Tibial artery (tissue), 4 donors: ENCODE results near the gene GDE1.

Source experiments
- DNase-seq, 2 donors: peaks; one replicate each; pipeline ENCODE4 v3.0.0-alpha.2; 2019
- H3K27ac ChIP-seq, 2 donors: fragments of 200-600 bp; sonication (generic) in 1 of 2; 1 replicate in 1 of 2; 2 replicates in 1 of 2; pipeline ENCODE4 v1.5.1; 2018 to 2019; ENCODE audit warnings: mild to moderate bottlenecking in 1 of 2
- H3K27me3 ChIP-seq, 2 donors: fragments of 200-600 bp; sonication (generic) in 1 of 2; one replicate each; pipeline versions ENCODE4 v1.5.1 to v1.6.0; 2016 to 2019
- H3K36me3 ChIP-seq, 3 donors: fragments of 200-600 bp; sonication (generic) in 2 of 3; one replicate each; pipeline ENCODE4 v1.5.1; 2016 to 2019; ENCODE audit warnings: mild to moderate bottlenecking in 2 of 3
- H3K4me1 ChIP-seq, 4 donors: fragments of 200-600 bp; sonication (generic) in 2 of 4; 1 replicate in 3 of 4; 2 replicates in 1 of 4; pipeline ENCODE4 v1.5.1; 2016 to 2019
- H3K4me3 ChIP-seq, 2 donors: fragments of 200-600 bp; sonication (generic) in 1 of 2; 1 replicate in 1 of 2; 2 replicates in 1 of 2; pipeline ENCODE4 v1.5.1; 2018 to 2019; ENCODE audit warnings: mild to moderate bottlenecking in 2 of 2
- H3K9me3 ChIP-seq, 3 donors: fragments of 200-600 bp; sonication (generic) in 1 of 3; one replicate each; pipeline ENCODE4 v1.5.1; 2016 to 2019
- intact Hi-C: fragments of 100-400 bp; cut with DNase I; formaldehyde crosslinking; loops from one replicate; pipeline ENCODE4 v1.15.0; 2023; ENCODE audit warnings: low total_unique reads
- TF ChIP-seq, protein P1 (sequence below), 2 experiments: fragments of 200-600 bp in 1 of 2; fragments of 450-650 bp in 1 of 2; IDR thresholded peaks; one replicate each; pipeline ENCODE4 v1.5.1; 2017 to 2019; ENCODE audit warnings: antibody characterized with exemption in 2 of 2, mild to moderate bottlenecking in 1 of 2, moderate library complexity in 1 of 2

Gene GDE1

DNA sequence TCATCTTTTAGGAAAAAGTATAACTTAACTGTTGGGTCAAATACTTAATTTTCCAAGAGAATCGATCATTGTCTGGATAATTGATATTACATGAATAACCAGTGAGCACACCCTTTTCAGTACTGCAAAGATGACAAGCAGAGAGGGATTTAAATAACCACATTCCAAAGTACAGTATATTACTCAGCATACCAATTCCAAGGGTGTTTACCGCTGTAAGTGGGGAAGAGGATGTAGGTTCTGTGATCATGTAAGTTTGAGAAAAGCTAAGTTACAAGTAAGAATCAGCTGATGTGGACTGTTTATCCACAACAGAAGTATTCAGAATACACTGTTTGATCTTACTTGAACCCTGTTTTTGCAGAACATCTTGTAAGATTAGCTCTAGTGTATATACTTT is 6.1 kb downstream of the GDE1 start:
- intact Hi-C loops, result no loop called here
- DNase-seq, result no peak
- Histone ChIP-seq H3K27me3 (no peaks in the 10 kb centered on the region), H3K27ac (no peak overlapping the region), H3K4me3 (no peak overlapping the region), H3K36me3 (peaks cover 18 to 32% (median 23%) of the 10 kb centered on the region in 3 donors), H3K9me3 (no peaks in the 10 kb centered on the region), H3K4me1 (peaks cover 0 to 24% (median 11%) of the 10 kb centered on the region in 4 donors)
- TF ChIP-seq, protein P1, sequence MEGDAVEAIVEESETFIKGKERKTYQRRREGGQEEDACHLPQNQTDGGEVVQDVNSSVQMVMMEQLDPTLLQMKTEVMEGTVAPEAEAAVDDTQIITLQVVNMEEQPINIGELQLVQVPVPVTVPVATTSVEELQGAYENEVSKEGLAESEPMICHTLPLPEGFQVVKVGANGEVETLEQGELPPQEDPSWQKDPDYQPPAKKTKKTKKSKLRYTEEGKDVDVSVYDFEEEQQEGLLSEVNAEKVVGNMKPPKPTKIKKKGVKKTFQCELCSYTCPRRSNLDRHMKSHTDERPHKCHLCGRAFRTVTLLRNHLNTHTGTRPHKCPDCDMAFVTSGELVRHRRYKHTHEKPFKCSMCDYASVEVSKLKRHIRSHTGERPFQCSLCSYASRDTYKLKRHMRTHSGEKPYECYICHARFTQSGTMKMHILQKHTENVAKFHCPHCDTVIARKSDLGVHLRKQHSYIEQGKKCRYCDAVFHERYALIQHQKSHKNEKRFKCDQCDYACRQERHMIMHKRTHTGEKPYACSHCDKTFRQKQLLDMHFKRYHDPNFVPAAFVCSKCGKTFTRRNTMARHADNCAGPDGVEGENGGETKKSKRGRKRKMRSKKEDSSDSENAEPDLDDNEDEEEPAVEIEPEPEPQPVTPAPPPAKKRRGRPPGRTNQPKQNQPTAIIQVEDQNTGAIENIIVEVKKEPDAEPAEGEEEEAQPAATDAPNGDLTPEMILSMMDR (IDR thresholded peaks at IDR 0.05), result no peak

DNA sequence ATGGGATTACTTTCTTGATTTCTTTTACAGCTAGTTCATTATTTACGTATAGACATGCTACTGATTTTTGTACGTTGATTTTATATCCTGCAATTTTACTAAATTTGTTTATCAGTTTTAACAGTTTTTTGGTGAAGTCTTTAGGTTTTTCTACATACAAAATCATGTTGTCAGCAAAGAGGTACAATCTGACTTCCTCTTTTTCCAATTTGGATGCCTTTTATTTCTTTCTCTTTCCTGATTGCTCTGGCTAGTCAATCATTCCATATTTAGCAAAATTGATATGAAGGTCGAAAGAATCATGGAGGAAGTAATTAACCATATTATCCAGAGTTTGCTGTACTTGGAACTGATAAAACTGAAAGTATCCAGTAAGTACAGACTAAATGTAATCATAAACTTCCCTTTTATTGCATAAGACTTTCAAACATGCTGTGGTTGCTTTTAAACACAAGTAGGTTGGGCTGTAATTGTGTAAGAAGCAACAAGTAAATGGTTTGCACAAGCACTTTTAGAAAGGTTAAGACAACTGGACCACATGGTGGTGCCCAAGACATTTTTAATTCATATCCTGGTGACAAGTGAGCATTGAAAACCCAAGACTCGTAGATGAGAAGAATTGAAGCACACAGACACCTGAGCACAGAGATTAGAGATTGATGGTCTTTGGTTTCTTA is 8.4 kb downstream of the GDE1 start:
- Histone ChIP-seq H3K27me3 (no peaks in the 10 kb centered on the region), H3K4me1 (peaks cover 0 to 3% (median 0%) of the 10 kb centered on the region in 4 donors), H3K9me3 (no peaks in the 10 kb centered on the region), H3K27ac (no peak overlapping the region), H3K4me3 (no peak overlapping the region), H3K36me3 (peaks cover 40 to 50% (median 42%) of the 10 kb centered on the region in 3 donors)
- DNase-seq, result no peak
- intact Hi-C loops, result no loop called here
- TF ChIP-seq, protein P1 (IDR thresholded peaks at IDR 0.05), result no peak

- H3K4me3 ChIP-seq, result no peak overlapping the region
- TF ChIP-seq, protein P1 (IDR thresholded peaks at IDR 0.05), result no peak
- H3K4me1 ChIP-seq, result no peaks in the 10 kb centered on the region
- H3K36me3 ChIP-seq, result peaks cover 42 to 57% (median 52%) of the 10 kb centered on the region in 3 donors
- intact Hi-C loops, result no loop called here
- no peak for DNase-seq
- H3K9me3 ChIP-seq, result no peaks in the 10 kb centered on the region
- H3K27me3 ChIP-seq, result no peaks in the 10 kb centered on the region
- no peak overlapping the region for H3K27ac ChIP-seq
These were observed 9.6 kb downstream of the GDE1 start for GRCh38 chr16:19512297-19512696.

DNA sequence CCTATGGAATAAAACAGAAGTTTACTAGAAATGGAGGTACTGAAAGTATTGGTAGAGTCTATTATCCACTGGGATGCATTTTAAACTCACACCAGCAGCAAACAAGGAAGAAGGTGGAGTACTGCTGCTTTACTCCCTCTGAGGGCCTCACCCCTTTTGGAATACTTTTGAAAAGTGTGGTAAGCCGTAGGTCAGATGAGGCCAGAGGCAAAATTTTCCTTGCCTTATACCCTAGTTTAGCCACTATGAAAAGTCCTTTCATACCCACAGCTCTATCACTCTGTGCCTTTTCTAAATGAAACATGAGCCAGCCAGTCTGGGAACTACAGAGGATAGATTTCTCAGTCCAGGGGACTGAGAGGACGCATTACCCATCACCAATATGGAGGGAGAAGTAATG is 14.0 kb downstream of the GDE1 start:
- Histone ChIP-seq H3K27me3 (no peaks in the 10 kb centered on the region), H3K27ac (no peak overlapping the region), H3K4me1 (peaks cover 0 to 16% (median 13%) of the 10 kb centered on the region in 4 donors), H3K9me3 (no peaks in the 10 kb centered on the region), H3K36me3 (peaks cover 42 to 63% (median 50%) of the 10 kb centered on the region in 3 donors), H3K4me3 (no peak overlapping the region)
- intact Hi-C loops, result no loop called here
- DNase-seq, result no peak
- TF ChIP-seq, protein P1 (IDR thresholded peaks at IDR 0.05), result no peak

DNA sequence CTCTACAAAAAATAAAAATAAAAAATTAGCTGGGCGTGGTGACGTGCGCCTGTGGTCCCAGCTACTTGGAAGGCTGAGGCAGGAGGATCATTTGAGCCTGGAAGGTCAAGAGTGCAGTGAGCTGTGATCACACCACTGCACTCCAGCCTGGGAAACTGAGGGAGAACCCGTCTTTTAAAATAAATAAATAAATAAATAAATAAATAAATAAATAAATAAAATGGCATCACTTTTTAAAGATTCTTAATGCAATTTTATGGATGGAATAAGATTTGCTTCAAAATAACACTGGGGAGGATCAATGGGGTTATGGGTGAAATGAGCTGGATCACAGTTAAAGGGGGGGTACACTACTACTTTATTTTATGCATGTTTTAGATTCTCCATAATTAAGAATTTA is 14.9 kb downstream of the GDE1 start:
- no peak for DNase-seq
- intact Hi-C loops, result no loop called here
- H3K27me3 ChIP-seq, result no peaks in the 10 kb centered on the region
- H3K27ac ChIP-seq, result no peak overlapping the region
- H3K9me3 ChIP-seq, result no peaks in the 10 kb centered on the region
- TF ChIP-seq, protein P1 (IDR thresholded peaks at IDR 0.05), result no peak
- H3K4me3 ChIP-seq, result no peak overlapping the region
- peaks cover 47 to 68% (median 58%) of the 10 kb centered on the region in 3 donors for H3K36me3 ChIP-seq
- H3K4me1 ChIP-seq, result peaks cover 0 to 16% (median 13%) of the 10 kb centered on the region in 4 donors
